ENCODE results near the gene ING5. TPM values are rescaled to one million over a fixed set of nuclear protein-coding genes. Genes with fewer than 3 reads are reported as not detected.
A peak's percentile ranks its signal among the peaks of the same experiment; 100 is the strongest.
"Not testable (repeated sequence)": the region's sequence is repeated elsewhere in the genome, so short reads cannot be mapped to it uniquely, and the experiment has no call there.

The ING5 gene
- total RNA-seq, 1 experiment from 2014 or later = 39.8 TPM

- H3K27me3 ChIP-seq (ENCODE audit: control insufficient read depth, insufficient read depth, low read length); H3K9me3 ChIP-seq (ENCODE audit: control insufficient read depth, insufficient read depth, low read depth, low read length); DNase-seq (ENCODE audit: low read depth, low spot score); H3K36me3 ChIP-seq (ENCODE audit: control insufficient read depth, insufficient read depth, low read length); ATAC-seq; in situ Hi-C loops (cut with HindIII; ENCODE audit: low pct_unique_long_range_greater_than_20kb, low sequenced_read_pairs); BruUV-seq (replicated peaks); H3K4me1 ChIP-seq (ENCODE audit: control insufficient read depth, insufficient read depth, low read length); POLR2A ChIA-PET; H3K27ac ChIP-seq (ENCODE audit: low read length); H3K4me3 ChIP-seq (ENCODE audit: low read depth in 2 of 2, low read length in 2 of 2): not testable (repeated sequence)
- intact Hi-C loops (cut with micrococcal nuclease; ENCODE audit: unreplicated experiment) = loop anchor here (10.0 kb wide), 1 partner anchor 142 kb away; no protein-coding TSS in a partner anchor
- TF ChIP-seq CTCF (IDR thresholded peaks at IDR 0.05) = peak; percentile 92
- CTCF ChIA-PET = interaction anchor here (0.7 kb wide), 1 partner anchor 65 kb away, joined by 3 read pairs; no protein-coding TSS in a partner anchor
Measured at GRCh38 chr2:241732513-241733186, 30.8 kb downstream of the ING5 start.

GRCh38 chr2:241733391-241734207 lies 31.8 kb downstream of the ING5 start:
- intact Hi-C loops (cut with micrococcal nuclease; ENCODE audit: unreplicated experiment) = loop anchor here (10.0 kb wide), 1 partner anchor 141 kb away; no protein-coding TSS in a partner anchor
- Histone ChIP-seq H3K4me3 (ENCODE audit: low read depth in 2 of 2, low read length in 2 of 2) (peak overlapping the region; percentile 64 to 83), H3K4me1 (ENCODE audit: control insufficient read depth, insufficient read depth, low read length) (peaks cover 4% of the 10 kb centered on the region; the same call in 1 of the 2 replicates), H3K36me3 (ENCODE audit: control insufficient read depth, insufficient read depth, low read length) (no peaks in the 10 kb centered on the region), H3K27me3 (ENCODE audit: control insufficient read depth, insufficient read depth, low read length) (no peaks in the 10 kb centered on the region), H3K9me3 (ENCODE audit: control insufficient read depth, insufficient read depth, low read depth, low read length) (no peaks in the 10 kb centered on the region), H3K27ac (ENCODE audit: low read length) (peak overlapping the region; percentile 56)
- POLR2A ChIA-PET = interaction anchor here (1.2 kb wide), 1 partner anchor 32 kb away, joined by 3 read pairs; no protein-coding TSS in a partner anchor
- ATAC-seq (peak; percentile 1; the same call in 1 of the 2 replicates), DNase-seq (ENCODE audit: low read depth, low spot score) (no peak)
- CTCF ChIA-PET = interaction anchor here (0.6 to 1.0 kb wide), 3 partner anchors 47 to 145 kb away, joined by 3 to 4 read pairs (median 4); partner anchors contain the start of gene DTYMK
- in situ Hi-C loops (cut with HindIII; ENCODE audit: low pct_unique_long_range_greater_than_20kb, low sequenced_read_pairs) = no loop called here
- TF ChIP-seq CTCF (IDR thresholded peaks at IDR 0.05) = no peak
- TF ChIP-seq TCF7L2 (IDR thresholded peaks at IDR 0.05; ENCODE audit: low read depth, low read length) = no peak
- no peak for TF ChIP-seq POLR2AphosphoS5 (IDR thresholded peaks at IDR 0.05; ENCODE audit: low read depth, low read length)
- TF ChIP-seq SIN3A (IDR thresholded peaks at IDR 0.05; ENCODE audit: borderline replicate concordance, insufficient read depth, low read depth, low read length) = no peak
- BruUV-seq (replicated peaks) = no TSS peak

- intact Hi-C loops (cut with micrococcal nuclease; ENCODE audit: unreplicated experiment) (loop anchor here (10.0 kb wide), 1 partner anchor 141 kb away; no protein-coding TSS in a partner anchor), in situ Hi-C loops (cut with HindIII; ENCODE audit: low pct_unique_long_range_greater_than_20kb, low sequenced_read_pairs) (no loop called here)
- no peak for DNase-seq (ENCODE audit: low read depth, low spot score)
- Histone ChIP-seq H3K27me3 (ENCODE audit: control insufficient read depth, insufficient read depth, low read length) (no peaks in the 10 kb centered on the region), H3K4me3 (ENCODE audit: low read depth in 2 of 2, low read length in 2 of 2) (peak overlapping the region; percentile 64 to 83), H3K9me3 (ENCODE audit: control insufficient read depth, insufficient read depth, low read depth, low read length) (no peaks in the 10 kb centered on the region), H3K27ac (ENCODE audit: low read length) (peak overlapping the region; percentile 56), H3K4me1 (ENCODE audit: control insufficient read depth, insufficient read depth, low read length) (peaks cover 4% of the 10 kb centered on the region; the same call in 1 of the 2 replicates), H3K36me3 (ENCODE audit: control insufficient read depth, insufficient read depth, low read length) (no peaks in the 10 kb centered on the region)
- BruUV-seq (replicated peaks) = no TSS peak
- no peak; the same call in 1 of the 2 replicates for ATAC-seq
- ChIA-PET CTCF (interaction anchor here (0.9 to 1.0 kb wide), 2 partner anchors 48 to 144 kb away, joined by 4 read pairs; partner anchors contain the start of gene DTYMK), POLR2A (interaction anchor here (0.6 to 1.2 kb wide), 2 partner anchors 33 to 65 kb away, joined by 3 to 9 read pairs; no protein-coding TSS in a partner anchor)
- no peak; the same call in 1 of the 2 replicates for TF ChIP-seq POLR2AphosphoS5 (IDR thresholded peaks at IDR 0.05; ENCODE audit: low read depth, low read length)
- no peak for TF ChIP-seq TCF7L2 (IDR thresholded peaks at IDR 0.05; ENCODE audit: low read depth, low read length)
- TF ChIP-seq REST (IDR thresholded peaks at IDR 0.05; ENCODE audit: insufficient read depth in 1 of 2, low read depth in 2 of 2, low read length in 1 of 2) = no peak
- TF ChIP-seq SIN3A (IDR thresholded peaks at IDR 0.05; ENCODE audit: borderline replicate concordance, insufficient read depth, low read depth, low read length) = no peak
- peak; percentile 56 for TF ChIP-seq CTCF (IDR thresholded peaks at IDR 0.05)
Measured at GRCh38 chr2:241734208-241734466, 32.3 kb downstream of the ING5 start.

Data from Panc1 (cell line).